Measurements from ENCODE around the gene NPY4R. TPM values are rescaled to one million over a fixed set of nuclear protein-coding genes. Genes with fewer than 3 reads are reported as not detected.
"Not testable (repeated sequence)": the region's sequence is repeated elsewhere in the genome, so short reads cannot be mapped to it uniquely, and the experiment has no call there.

NPY4R gene
- total RNA-seq, 1 experiment from 2014 or later = not detected

- in situ Hi-C loops (cut with HindIII; ENCODE audit: low pct_unique_long_range_greater_than_20kb, low sequenced_read_pairs) = not testable (repeated sequence)
Observed at GRCh38 chr10:46415291-46415690, 50.5 kb downstream of the NPY4R start.

GRCh38 chr10:46412665-46413064, 53.1 kb downstream of the NPY4R start:
- DNase-seq (ENCODE audit: low read depth, low spot score); in situ Hi-C loops (cut with HindIII; ENCODE audit: low pct_unique_long_range_greater_than_20kb, low sequenced_read_pairs): not testable (repeated sequence)

More at GRCh38 chr10:46415291-46415690, 50.5 kb downstream of the NPY4R start:
- not testable (repeated sequence) for DNase-seq (ENCODE audit: low read depth, low spot score)

- DNase-seq (ENCODE audit: low read depth, low spot score); in situ Hi-C loops (cut with HindIII; ENCODE audit: low pct_unique_long_range_greater_than_20kb, low sequenced_read_pairs): not testable (repeated sequence)
Observed at GRCh38 chr10:46411123-46411522, 54.6 kb downstream of the NPY4R start.

Other genes with a start within 250 kb of the NPY4R start
- gene ANTXRL, start 179.0 kb downstream of the NPY4R start, total RNA-seq (2014; rRNA removed; shearing (Covaris generic)) = not detected in 2 replicates
- gene ANXA8L1, start 90.2 kb downstream of the NPY4R start, total RNA-seq (2014; rRNA removed; shearing (Covaris generic)) = not detected in 2 replicates
- gene GPRIN2, start 90.7 kb upstream of the NPY4R start, total RNA-seq (2014; rRNA removed; shearing (Covaris generic)) = not detected in 2 replicates
- not detected in 2 replicates for gene SYT15, start 113.2 kb upstream of the NPY4R start, total RNA-seq (2014; rRNA removed; shearing (Covaris generic))

Measured in SK-MEL-5 (cell line).